Fibroblast of lung (primary cell): ENCODE results near the gene TBC1D14. TPM values are rescaled to one million over a fixed set of nuclear protein-coding genes. Genes with fewer than 3 reads are reported as not detected.

ENCODE experiments used
- DNase-seq, 2 donors: peaks; one replicate each; pipeline versions ENCODE4 v3.0.0 to v3.0.0-alpha.2; 2010; ENCODE audit warnings: low read depth in 2 of 2
- H2AFZ ChIP-seq: 2 replicates; pipeline ENCODE4 v1.5.1; 2012; ENCODE audit warnings: low read length, control low read depth, inconsistent platforms
- H3K27ac ChIP-seq: 2 replicates; pipeline ENCODE4 v1.5.1; 2011; ENCODE audit warnings: low read length, control low read depth; ENCODE audit not compliant: insufficient read depth
- H3K27me3 ChIP-seq: 2 replicates; pipeline ENCODE4 v1.5.1; 2011; ENCODE audit warnings: mild to moderate bottlenecking, low read length; ENCODE audit not compliant: control insufficient read depth, insufficient read depth
- H3K36me3 ChIP-seq: 2 replicates; pipeline ENCODE4 v1.5.1; 2011; ENCODE audit warnings: low read length; ENCODE audit not compliant: control insufficient read depth, insufficient read depth
- H3K4me1 ChIP-seq: 2 replicates; pipeline ENCODE4 v1.5.1; 2011; ENCODE audit warnings: low read length; ENCODE audit not compliant: control insufficient read depth, insufficient read depth; ENCODE audit errors: extremely low read depth
- H3K4me2 ChIP-seq: 2 replicates; pipeline ENCODE4 v1.5.1; 2011; ENCODE audit warnings: low read length, control low read depth; ENCODE audit not compliant: insufficient read depth; ENCODE audit errors: extremely low read depth
- H3K4me3 ChIP-seq, 4 experiments: fragments of 200-600 bp in 1 of 4; sonication (generic) in 1 of 4; replicated peaks in 1 of 4; 2 replicates each; pipeline ENCODE4 v1.5.1; 2011 to 2016; ENCODE audit warnings: low read length in 4 of 4, low read depth in 3 of 4, mild to moderate bottlenecking in 3 of 4, control low read depth in 2 of 4, inconsistent platforms in 1 of 4, mixed read lengths in 1 of 4; ENCODE audit not compliant: insufficient read depth in 1 of 4; ENCODE audit errors: control extremely low read depth in 1 of 4
- H3K79me2 ChIP-seq: 2 replicates; pipeline ENCODE4 v1.5.1; 2012; ENCODE audit warnings: mild to moderate bottlenecking, low read length, inconsistent platforms; ENCODE audit not compliant: control insufficient read depth, insufficient read depth
- H3K9ac ChIP-seq: 2 replicates; pipeline ENCODE4 v1.5.1; 2011; ENCODE audit warnings: mild to moderate bottlenecking, low read length, control low read depth; ENCODE audit not compliant: insufficient read depth
- H3K9me3 ChIP-seq: 2 replicates; pipeline ENCODE4 v1.5.1; 2012; ENCODE audit warnings: low read depth, low read length; ENCODE audit not compliant: control insufficient read depth, insufficient read depth
- H4K20me1 ChIP-seq: 2 replicates; pipeline ENCODE4 v1.5.1; 2011; ENCODE audit warnings: low read length; ENCODE audit not compliant: control insufficient read depth, insufficient read depth; ENCODE audit errors: extremely low read depth
- EZH2 ChIP-seq: IDR thresholded peaks from 2 replicates; pipeline ENCODE4 v1.5.1; 2012; ENCODE audit warnings: low read length, control low read depth, mild to moderate bottlenecking; ENCODE audit errors: missing control alignments
- polyA plus RNA-seq, 2 donors: library from polyadenylated mRNA; depleted of rRNA in 1 of 2; stranded (reverse) in 1 of 2; unstranded in 1 of 2; fragments of >200 nt; gene quantifications; 2 replicates each; pipeline ENCODE4 v1.2.1, GENCODE V29; 2011 to 2012; ENCODE audit warnings: missing spikeins in 1 of 2
- total RNA-seq: library from RNA; depleted of rRNA; stranded (reverse); fragments of >200 nt; gene quantifications from 2 replicates; pipeline ENCODE4 v1.2.1, GENCODE V29; 2014
- TF ChIP-seq, protein P1 (sequence below), 2 donors: IDR thresholded peaks in 1 of 2; conservative IDR thresholded peaks in 1 of 2; 1 replicate in 1 of 2; 2 replicates in 1 of 2; pipeline ENCODE4 v1.5.1; 2011 to 2012; ENCODE audit warnings: low read length in 2 of 2, control low read depth in 1 of 2, inconsistent platforms in 1 of 2, low read depth in 1 of 2, mild to moderate bottlenecking in 1 of 2

TBC1D14 gene
- total and polyA plus RNA-seq, 2 donors (not counting 1 experiment from before 2014, with no cell fraction given), result 26.9 to 37.7 TPM

GRCh38 chr4:6959261-6959660 lies 49.6 kb downstream of the TBC1D14 start:
- peaks cover 5% of the 10 kb centered on the region for H3K4me1 ChIP-seq
- no peaks in the 10 kb centered on the region for H3K27me3 ChIP-seq
- no peak overlapping the region for H3K4me2 ChIP-seq
- no peaks in the 10 kb centered on the region for H3K9me3 ChIP-seq
- no peak overlapping the region for H3K9ac ChIP-seq
- no peaks in the 10 kb centered on the region for H3K36me3 ChIP-seq
- H4K20me1 ChIP-seq, result no peaks in the 10 kb centered on the region
- TF ChIP-seq EZH2, result no peak
- TF ChIP-seq, protein P1, sequence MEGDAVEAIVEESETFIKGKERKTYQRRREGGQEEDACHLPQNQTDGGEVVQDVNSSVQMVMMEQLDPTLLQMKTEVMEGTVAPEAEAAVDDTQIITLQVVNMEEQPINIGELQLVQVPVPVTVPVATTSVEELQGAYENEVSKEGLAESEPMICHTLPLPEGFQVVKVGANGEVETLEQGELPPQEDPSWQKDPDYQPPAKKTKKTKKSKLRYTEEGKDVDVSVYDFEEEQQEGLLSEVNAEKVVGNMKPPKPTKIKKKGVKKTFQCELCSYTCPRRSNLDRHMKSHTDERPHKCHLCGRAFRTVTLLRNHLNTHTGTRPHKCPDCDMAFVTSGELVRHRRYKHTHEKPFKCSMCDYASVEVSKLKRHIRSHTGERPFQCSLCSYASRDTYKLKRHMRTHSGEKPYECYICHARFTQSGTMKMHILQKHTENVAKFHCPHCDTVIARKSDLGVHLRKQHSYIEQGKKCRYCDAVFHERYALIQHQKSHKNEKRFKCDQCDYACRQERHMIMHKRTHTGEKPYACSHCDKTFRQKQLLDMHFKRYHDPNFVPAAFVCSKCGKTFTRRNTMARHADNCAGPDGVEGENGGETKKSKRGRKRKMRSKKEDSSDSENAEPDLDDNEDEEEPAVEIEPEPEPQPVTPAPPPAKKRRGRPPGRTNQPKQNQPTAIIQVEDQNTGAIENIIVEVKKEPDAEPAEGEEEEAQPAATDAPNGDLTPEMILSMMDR (conservative IDR thresholded peaks at IDR 0.05 in 1 of 2, IDR thresholded peaks at IDR 0.05 in 1 of 2; ENCODE audit: low read depth in 1 of 2, low read length in 2 of 2), result no peak
- H3K4me3 ChIP-seq, result no peak overlapping the region
- DNase-seq, result no peak
- no peaks in the 10 kb centered on the region for H3K79me2 ChIP-seq
- H3K27ac ChIP-seq, result no peak overlapping the region
- no peak overlapping the region for H2AFZ ChIP-seq

DNA sequence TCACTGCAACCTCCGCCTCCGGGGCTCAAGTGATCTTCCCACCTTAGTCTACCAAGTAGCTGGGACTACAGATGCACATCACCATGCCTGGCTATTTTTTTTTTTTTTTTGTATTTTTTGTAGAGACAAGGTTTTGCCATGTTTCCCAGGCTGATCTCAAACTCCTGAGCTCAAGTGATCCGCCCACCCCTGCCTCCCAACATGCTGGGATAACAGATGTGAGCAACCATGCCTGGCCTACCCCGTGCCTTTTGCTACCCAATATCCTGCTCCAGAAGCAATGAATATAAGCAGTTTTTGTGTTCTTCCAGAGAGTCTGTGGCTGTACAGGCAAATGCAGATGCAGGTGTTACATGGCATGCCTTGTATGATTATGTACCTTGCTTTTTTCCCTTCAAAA lies 50.5 kb downstream of the TBC1D14 start:
- no peak for TF ChIP-seq EZH2
- TF ChIP-seq, protein P1 (conservative IDR thresholded peaks at IDR 0.05 in 1 of 2, IDR thresholded peaks at IDR 0.05 in 1 of 2; ENCODE audit: low read depth in 1 of 2, low read length in 2 of 2), result no peak

GRCh38 chr4:6960628-6961412 lies 51.2 kb downstream of the TBC1D14 start:
- no peak for DNase-seq
- Histone ChIP-seq H3K4me2 (no peak overlapping the region), H3K79me2 (no peaks in the 10 kb centered on the region), H3K4me3 (no peak overlapping the region), H3K9ac (no peak overlapping the region), H3K27ac (no peak overlapping the region), H3K9me3 (no peaks in the 10 kb centered on the region), H3K36me3 (no peaks in the 10 kb centered on the region), H3K4me1 (peaks cover 5% of the 10 kb centered on the region), H3K27me3 (no peaks in the 10 kb centered on the region), H4K20me1 (no peaks in the 10 kb centered on the region), H2AFZ (no peak overlapping the region)
- no peak for TF ChIP-seq EZH2
- TF ChIP-seq, protein P1 (conservative IDR thresholded peaks at IDR 0.05 in 1 of 2, IDR thresholded peaks at IDR 0.05 in 1 of 2; ENCODE audit: low read depth in 1 of 2, low read length in 2 of 2), result no peak

More for the DNA sequence above, 50.5 kb downstream of the TBC1D14 start:
- no peak for DNase-seq
- no peaks in the 10 kb centered on the region for H3K36me3 ChIP-seq
- H3K4me2 ChIP-seq, result no peak overlapping the region
- no peaks in the 10 kb centered on the region for H3K27me3 ChIP-seq
- peaks cover 5% of the 10 kb centered on the region for H3K4me1 ChIP-seq
- no peak overlapping the region for H3K4me3 ChIP-seq
- H4K20me1 ChIP-seq, result no peaks in the 10 kb centered on the region
- no peak overlapping the region for H2AFZ ChIP-seq
- no peak overlapping the region for H3K9ac ChIP-seq
- no peaks in the 10 kb centered on the region for H3K9me3 ChIP-seq
- no peaks in the 10 kb centered on the region for H3K79me2 ChIP-seq
- no peak overlapping the region for H3K27ac ChIP-seq
